GM18526 (cell line): ENCODE data around the gene CHRM5.
A peak's percentile ranks its signal among the peaks of the same experiment; 100 is the strongest.

Source experiments
- POLR2A ChIP-seq: IDR thresholded peaks from 3 replicates; pipeline ENCODE4 v1.6.1; 2011; ENCODE audit not compliant: insufficient read length; ENCODE audit errors: extremely low read depth

The CHRM5 gene

GRCh38 chr15:34101366-34102174, 133.3 kb downstream of the CHRM5 start, which contains the start of the genes EMC7 and PGBD4:
Gene EMC7, minus strand, starts transcription at chr15:34101862. Its CDS starts 23 bp downstream, at chr15:34101839.
Gene PGBD4, plus strand, starts transcription at chr15:34102083. Its CDS starts 449 bp downstream, at chr15:34102532.
- TF ChIP-seq POLR2A: peak; percentile 96

- TF ChIP-seq POLR2A: no peak
Observed at GRCh38 chr15:34102175-34102925, 134.1 kb downstream of the CHRM5 start.

- TF ChIP-seq POLR2A: no peak
Observed at GRCh38 chr15:34106423-34106822, 138.1 kb downstream of the CHRM5 start.

- no peak for TF ChIP-seq POLR2A
Observed at GRCh38 chr15:34107315-34107714, 139.0 kb downstream of the CHRM5 start.

- no peak for TF ChIP-seq POLR2A
Observed at GRCh38 chr15:34109797-34110663, 141.7 kb downstream of the CHRM5 start.

- TF ChIP-seq POLR2A: no peak
Observed at GRCh38 chr15:34111488-34111887, 143.2 kb downstream of the CHRM5 start.

- TF ChIP-seq POLR2A: no peak
Observed at GRCh38 chr15:34114215-34114614, 145.9 kb downstream of the CHRM5 start.

- TF ChIP-seq POLR2A: no peak
Observed at GRCh38 chr15:34114739-34115138, 146.4 kb downstream of the CHRM5 start.

- TF ChIP-seq POLR2A: no peak
Observed at GRCh38 chr15:34116620-34117019, 148.3 kb downstream of the CHRM5 start.
